ENCODE results near the gene CYSRT1. TPM values are rescaled to one million over a fixed set of nuclear protein-coding genes. Genes with fewer than 3 reads are reported as not detected.

CYSRT1 gene
- total and polyA plus RNA-seq, 8 donors, result 0.22 to 1.3 (median 0.60) TPM; not detected in 4

GRCh38 chr9:137233143-137233980 is 8.4 kb downstream of the CYSRT1 start:
- H3K27me3 ChIP-seq, result no peaks in the 10 kb centered on the region

DNA sequence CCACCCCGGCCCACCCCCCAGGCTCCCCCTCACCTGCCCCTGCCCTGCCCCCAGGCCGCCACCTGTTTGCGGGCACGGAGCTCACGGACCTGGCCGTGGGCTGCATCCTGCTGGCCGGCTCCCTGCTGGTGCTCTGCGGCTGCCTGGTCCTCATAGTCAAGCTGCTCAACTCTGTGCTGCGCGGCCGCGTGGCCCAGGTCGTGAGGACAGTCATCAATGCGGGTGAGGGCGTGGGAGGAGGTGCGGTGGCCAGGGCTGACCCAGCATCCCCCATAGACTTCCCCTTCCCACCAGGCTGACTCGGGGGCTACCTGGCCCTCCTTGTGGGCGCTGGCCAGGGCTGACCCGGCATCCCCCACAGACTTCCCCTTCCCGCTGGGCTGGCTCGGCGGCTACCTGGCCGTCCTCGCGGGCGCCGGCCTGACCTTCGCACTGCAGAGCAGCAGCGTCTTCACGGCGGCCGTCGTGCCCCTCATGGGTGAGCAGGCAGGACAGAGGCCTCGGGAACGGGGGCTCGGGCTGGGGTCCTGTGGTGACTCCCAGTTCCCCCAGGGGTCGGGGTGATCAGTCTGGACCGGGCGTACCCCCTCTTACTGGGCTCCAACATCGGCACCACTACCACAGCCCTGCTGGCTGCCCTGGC is 9.2 kb downstream of the CYSRT1 start:
- no peaks in the 10 kb centered on the region for H3K27me3 ChIP-seq
- TF ChIP-seq CTCF (IDR thresholded peaks at IDR 0.05), result no peak
- ATAC-seq (no peak), DNase-seq (no peak), FAIRE-seq (no peak)
- intact Hi-C loops (cut with DNase I), result loop anchor here (5.0 to 10.0 kb wide), 2 partner anchors 117 to 119 kb away; partner anchors contain the start of gene DPP7 (in 1 of the 3)
- no peaks in the 10 kb centered on the region for H3K9me3 ChIP-seq
- 21 to 31% methylated on average over 39 to 40 of the region's 40 CpGs for WGBS, 2 donors
- H3K4me1 ChIP-seq, result peaks cover 5 to 12% (median 10%) of the 10 kb centered on the region in 3 donors
- H3K4me3 ChIP-seq, result no peak overlapping the region
- H3K36me3 ChIP-seq, result no peaks in the 10 kb centered on the region
- no peak overlapping the region for H3K27ac ChIP-seq

More at GRCh38 chr9:137233143-137233980, 8.4 kb downstream of the CYSRT1 start:
- Histone ChIP-seq H3K36me3 (no peaks in the 10 kb centered on the region), H3K4me3 (no peak overlapping the region), H3K9me3 (no peaks in the 10 kb centered on the region), H3K4me1 (peaks cover 5 to 10% (median 8%) of the 10 kb centered on the region in 3 donors), H3K27ac (no peak overlapping the region)
- ATAC-seq, result no peak
- DNase-seq, result no peak
- WGBS, 2 donors, result 61 to 68% methylated on average over 38 to 40 of the region's 40 CpGs
- no peak for FAIRE-seq
- TF ChIP-seq CTCF (IDR thresholded peaks at IDR 0.05), result no peak
- intact Hi-C loops (cut with DNase I), result loop anchor here (5.0 to 10.0 kb wide), 2 partner anchors 116 to 119 kb away; partner anchors contain the start of gene DPP7 (in 1 of the 3)

DNA sequence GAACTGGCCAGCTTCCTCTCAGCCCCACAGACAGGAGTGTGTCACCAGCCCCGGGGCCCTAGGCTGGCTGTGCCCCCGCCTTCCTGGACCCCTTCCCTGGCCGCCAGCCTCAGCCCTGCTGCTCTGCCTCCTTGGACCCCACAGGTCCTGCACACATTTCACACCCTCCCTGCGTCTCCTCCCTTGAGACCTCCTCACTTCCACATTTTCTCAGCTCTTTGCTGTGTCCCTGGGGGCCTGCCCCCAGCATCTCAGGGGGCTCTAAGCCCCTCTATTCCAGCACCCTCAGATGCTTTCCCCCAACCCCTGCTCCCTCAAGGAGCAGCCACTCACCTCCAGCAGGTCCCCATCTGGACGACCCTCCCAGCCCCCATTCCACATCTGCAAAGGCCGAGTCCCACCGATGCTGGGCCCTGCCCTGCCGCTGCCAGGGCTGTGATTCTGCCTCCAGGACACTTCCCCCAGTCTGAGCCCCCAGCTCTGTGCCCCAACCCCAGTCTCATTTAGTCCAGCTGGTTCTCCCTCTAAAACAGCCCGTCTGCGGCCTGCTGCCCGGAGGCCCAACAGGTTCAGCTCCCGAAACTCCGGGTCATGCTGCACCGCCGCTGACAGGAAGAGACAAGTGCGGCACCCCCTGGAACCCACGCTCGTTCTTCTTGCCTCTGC is 9.9 kb downstream of the CYSRT1 start:
- ATAC-seq (no peak), FAIRE-seq (no peak), DNase-seq (no peak)
- Histone ChIP-seq H3K27me3 (no peaks in the 10 kb centered on the region), H3K36me3 (no peaks in the 10 kb centered on the region), H3K4me1 (peaks cover 5 to 19% (median 10%) of the 10 kb centered on the region in 3 donors), H3K27ac (no peak overlapping the region), H3K9me3 (no peaks in the 10 kb centered on the region), H3K4me3 (no peak overlapping the region)
- intact Hi-C loops (cut with DNase I), result loop anchor here (5.0 to 10.0 kb wide), 3 partner anchors 43 to 120 kb away; partner anchors contain the start of gene DPP7 (in 1 of the 3)
- no peak for TF ChIP-seq CTCF (IDR thresholded peaks at IDR 0.05)
- WGBS, 2 donors, result 67 to 82% methylated on average over 17 to 18 of the region's 18 CpGs

DNA sequence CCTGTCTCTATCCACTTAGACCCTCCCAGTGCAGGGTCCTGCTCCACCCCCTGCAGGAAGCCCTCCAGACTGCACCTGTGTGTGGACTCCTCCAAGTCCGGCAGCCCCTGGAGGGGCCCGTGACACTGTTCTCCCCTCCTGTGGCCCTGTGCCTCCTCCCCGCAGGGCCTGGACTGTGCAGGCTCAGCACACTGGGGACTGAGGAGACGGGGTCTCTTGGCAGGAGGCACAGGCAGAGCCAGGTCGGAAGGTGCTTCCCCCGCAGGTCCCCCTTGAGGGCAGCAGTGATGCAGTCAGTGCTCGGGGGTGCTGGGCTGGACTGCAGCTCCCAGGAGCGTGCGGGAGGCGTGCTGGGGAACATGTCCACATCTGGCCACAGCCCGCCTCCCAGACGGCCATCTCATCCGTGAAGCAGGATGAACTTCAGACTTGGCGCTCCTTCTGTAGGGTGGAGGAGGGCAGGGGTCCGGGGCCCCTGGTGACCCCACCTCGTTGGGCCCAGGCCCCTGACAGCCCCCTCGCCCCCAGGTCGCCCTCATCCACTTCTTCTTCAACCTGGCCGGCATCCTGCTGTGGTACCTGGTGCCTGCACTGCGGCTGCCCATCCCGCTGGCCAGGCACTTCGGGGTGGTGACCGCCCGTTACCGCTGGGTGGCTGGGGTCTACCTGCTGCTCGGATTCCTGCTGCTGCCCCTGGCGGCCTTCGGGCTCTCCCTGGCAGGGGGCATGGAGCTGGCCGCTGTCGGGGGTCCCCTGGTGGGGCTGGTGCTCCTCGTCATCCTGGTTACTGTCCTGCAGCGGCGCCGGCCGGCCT is 10.7 kb downstream of the CYSRT1 start:
- Histone ChIP-seq H3K27ac (no peak overlapping the region), H3K27me3 (no peaks in the 10 kb centered on the region), H3K36me3 (no peaks in the 10 kb centered on the region), H3K4me1 (peaks cover 5 to 19% (median 10%) of the 10 kb centered on the region in 3 donors), H3K9me3 (no peaks in the 10 kb centered on the region), H3K4me3 (no peak overlapping the region)
- ATAC-seq (no peak), DNase-seq (no peak), FAIRE-seq (no peak)
- WGBS, 2 donors, result 57 to 62% methylated on average over 25 to 35 of the region's 35 CpGs
- TF ChIP-seq CTCF (IDR thresholded peaks at IDR 0.05), result no peak
- intact Hi-C loops (cut with DNase I), result loop anchor here in 2 of 3 donors (5.0 to 10.0 kb wide), 2 partner anchors 43 to 121 kb away; partner anchors contain the start of gene DPP7 (in 1 of the 2)

Data from pancreas (tissue), 10 donors.